NCI-H1417 (cell line): Measurements from ENCODE around the gene NFYC.

ENCODE experiments used
- DNase-seq, 3 experiments: peaks; one replicate each; lab custom pipeline; 2025; lab: John Stamatoyannopoulos, UW

NFYC gene

DNA sequence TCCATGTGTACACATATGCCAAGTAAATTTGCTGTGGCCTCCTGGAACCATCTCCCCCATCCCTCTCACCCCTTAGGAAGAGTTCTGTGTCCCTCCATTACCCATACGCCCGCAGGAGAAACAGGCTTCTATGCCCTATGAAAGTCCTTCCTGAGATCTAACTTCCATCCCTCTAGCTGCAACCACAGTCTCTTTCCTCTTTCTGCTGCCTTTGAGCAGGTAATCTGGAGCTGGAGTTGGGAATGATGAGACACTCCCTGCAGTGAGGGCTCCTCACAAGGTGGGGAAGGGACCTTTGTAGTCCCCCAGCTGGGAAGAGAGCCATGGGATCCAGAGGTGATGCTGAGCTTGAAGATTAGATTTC, 90.1 kb downstream of the NFYC start:
- no peak for DNase-seq

DNA sequence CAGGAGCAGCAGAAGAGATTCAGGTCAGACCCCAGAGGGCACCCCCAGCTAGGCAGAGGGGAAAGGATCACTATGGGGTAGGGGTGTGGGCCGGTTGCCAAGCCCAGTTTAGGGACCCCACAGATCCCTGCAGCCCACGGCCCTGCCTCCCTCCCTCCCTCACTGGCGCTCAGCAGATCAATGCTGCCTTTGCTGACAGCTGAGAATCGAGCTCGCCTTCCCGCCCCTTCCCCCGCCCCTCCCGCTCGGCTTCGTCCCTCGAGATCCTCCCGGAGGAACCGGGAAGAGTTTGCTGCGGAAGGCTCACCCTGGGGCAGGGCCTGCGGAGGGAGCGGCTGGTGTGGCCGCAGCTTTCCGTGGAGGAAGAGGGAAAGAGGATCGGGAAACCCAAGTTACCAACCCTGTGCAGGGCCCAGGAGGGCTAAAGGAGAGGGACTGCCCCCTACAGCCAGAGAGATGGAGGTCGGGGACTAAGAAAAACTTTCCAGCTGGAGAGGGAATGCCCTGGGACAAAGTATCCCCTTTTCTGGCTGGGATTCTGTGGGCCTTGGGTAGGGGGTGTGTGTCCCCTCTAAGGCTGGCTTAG, 91.0 kb downstream of the NFYC start:
- DNase-seq = peak; percentile 11 to 29 (median 29)

DNA sequence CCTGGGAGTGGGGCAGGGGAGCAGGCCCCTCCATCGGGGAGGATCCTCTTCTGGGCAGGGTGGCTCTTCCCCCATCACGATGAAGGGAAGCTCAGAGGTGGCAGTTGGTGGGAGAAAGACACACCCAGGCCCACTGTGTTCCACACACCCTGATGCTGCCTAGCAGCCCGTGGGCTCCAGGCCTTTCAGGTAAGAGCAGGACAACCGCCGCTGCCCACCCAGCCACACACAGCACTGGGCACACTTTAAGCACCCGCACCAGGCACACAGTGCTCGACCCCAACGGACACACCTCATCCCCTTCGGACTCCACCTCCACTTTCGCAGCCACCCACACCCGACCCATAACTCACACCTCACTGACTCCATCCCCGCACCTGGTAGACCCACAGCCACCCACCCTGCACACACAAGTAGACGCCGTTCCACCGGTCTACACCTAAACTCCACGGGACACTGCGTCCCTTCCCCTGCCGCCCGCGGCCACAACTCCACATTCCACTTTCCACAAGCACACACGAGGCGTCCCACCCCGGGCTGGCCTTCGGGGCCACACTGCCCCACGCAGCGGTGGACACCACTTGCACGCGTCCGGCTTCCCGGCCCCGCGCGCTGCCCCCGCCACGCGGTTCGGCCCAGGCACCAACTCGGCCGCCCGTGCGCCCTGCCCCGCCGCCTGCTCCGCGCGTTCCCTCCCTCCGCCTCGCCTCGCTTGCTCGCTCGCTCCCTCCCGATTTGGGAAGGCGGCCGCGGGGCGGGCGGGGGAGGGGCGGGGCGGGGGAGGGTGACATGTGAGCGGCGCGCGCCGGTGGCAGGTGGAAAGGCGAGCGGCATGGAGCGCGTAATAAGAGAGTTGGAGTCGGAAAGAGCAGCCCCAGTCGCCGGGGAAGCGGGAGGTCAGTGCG, 91.7 kb downstream of the NFYC start, which contains the start of gene KCNQ4:
KCNQ4 (plus strand) TSS at position 787 of the 905 bp plus-strand sequence. CDS start 307 bp downstream, outside the sequence.
- DNase-seq = peak; percentile 28 to 44 (median 36)

DNA sequence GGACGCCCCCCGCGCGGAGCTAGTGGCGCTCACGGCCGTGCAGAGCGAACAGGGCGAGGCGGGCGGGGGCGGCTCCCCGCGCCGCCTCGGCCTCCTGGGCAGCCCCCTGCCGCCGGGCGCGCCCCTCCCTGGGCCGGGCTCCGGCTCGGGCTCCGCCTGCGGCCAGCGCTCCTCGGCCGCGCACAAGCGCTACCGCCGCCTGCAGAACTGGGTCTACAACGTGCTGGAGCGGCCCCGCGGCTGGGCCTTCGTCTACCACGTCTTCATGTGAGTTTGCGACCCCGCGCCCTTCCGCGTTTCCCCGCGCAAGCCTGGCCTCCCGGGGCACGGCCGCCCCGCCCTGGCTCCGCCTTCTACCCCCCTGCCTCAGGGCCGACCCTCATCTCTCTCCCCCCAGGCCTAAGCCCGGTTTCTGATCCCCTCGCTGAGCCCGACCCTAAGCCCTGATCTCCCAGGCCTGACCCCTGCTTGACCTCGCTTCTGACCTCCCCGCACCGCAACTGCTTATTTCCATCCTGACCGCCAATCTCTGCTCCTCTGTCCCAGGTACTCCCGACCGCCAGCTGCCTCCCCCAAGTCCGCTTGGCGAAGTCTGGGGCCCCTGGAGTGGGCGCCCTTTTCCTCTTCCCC, 92.8 kb downstream of the NFYC start:
- DNase-seq = peak in 2 of 3 experiments; percentile 20 to 28

DNA sequence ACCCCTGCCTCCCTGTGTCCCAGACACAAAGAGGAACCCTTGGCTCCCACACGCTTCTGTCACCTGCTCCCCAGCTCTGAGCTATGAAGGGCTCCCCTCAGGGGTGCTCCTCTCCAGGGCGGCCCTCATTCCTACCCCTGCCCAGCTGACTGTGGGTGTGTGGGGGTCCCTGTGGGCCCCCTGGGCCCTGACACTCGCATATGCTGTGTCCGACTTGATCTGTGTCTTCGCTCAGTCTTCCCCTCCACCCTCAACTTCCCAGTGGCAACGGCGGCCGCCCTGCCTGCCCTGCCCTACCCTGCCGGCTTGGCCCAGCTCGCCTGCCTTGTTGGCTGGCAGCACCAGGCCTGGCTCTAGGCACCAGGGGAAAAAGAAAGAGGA, 93.3 kb downstream of the NFYC start:
- DNase-seq = no peak

DNA sequence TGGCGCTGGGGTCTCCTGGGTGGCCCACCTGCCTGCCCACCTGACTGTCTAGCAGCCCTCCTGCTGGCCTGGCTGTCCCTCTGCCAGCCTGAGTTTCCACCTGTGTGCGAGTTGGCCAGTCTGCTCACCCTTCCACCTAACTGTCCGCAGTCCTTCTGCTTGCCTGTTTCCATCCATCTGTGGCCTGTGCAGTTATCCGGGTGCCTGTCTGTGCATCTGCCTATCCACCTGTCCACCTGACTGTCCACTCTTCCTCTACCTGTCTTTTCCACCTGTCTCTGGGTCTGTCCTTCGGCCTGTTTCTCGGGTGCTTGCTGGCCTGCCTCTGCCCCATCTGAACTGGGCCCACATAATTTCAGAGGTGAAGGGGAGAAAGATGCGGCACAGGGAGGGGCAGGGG, 93.9 kb downstream of the NFYC start:
- no peak for DNase-seq

DNA sequence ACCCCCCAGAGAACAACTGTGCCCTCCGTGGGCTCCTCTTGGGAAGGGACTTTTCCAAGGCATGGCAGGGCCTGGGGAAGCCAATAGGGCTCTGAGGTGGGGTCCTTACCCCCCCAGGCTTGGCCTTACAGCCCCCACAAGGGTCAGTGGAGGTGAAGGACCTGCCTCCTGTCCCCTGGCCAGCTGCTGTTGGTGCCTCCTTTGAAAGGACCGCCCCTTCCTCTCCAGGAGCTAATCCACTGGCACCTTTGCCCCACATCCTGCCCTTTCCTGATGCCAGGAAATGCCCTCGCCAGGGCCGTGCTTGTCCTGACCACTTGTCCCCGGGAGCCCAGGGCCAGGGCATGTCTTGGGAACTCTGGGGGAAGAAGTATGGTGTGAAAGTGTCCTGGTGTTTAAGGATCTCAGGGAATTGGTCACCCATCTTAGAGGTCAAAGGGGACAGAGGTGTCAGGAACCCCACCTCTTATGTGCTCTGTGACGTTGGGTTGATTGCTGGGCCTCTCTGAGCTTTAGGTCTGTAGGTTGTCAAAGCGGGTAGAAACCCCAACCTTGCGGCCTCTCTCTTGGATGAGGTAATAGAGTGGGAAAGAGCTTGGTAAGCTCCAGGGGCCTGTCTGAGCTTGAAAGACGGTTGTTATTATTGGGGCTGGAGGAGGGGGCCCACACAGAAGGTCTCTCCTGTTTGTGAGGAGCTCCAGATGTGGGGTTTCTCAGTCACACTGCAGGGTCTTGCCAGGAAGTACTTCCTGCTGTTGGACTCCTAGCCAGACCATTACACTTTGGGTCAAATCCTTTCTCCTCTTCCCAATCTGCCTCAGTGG, 94.9 kb downstream of the NFYC start:
- no peak for DNase-seq

DNA sequence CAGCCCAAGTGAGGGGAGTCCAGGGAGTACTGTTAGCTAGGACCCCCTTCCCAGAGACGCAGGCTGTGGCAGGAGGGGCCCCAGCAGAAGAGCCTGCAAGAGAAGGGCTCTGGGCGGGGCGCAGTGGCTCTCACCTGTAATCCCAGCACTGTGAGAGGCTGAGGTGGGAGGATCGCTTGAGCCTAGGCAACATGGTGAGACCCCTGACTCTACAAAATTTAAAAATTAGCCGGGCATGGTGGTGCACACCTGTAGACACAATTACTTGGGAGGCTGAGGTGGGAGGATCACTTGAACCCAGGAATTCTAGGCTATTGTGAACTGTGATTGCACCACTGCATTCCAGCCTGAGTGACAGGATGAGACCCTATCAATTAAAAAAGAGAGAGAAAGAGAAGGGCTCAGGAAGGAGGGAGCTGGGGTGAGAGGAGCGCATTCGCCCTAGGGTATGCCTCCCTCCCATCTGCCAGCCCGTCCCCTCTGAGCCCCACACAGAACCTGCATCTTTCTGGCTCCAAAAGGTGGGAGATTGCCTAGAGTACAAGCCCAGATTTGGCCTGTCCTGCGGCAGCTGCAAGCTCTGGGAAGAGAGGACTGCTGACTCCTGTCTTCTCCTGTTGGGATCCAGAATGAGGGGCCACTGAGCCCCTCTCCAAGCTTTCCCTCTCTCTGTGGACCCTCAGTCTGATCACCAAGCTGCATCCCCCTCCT, 95.6 kb downstream of the NFYC start:
- no peak for DNase-seq

DNA sequence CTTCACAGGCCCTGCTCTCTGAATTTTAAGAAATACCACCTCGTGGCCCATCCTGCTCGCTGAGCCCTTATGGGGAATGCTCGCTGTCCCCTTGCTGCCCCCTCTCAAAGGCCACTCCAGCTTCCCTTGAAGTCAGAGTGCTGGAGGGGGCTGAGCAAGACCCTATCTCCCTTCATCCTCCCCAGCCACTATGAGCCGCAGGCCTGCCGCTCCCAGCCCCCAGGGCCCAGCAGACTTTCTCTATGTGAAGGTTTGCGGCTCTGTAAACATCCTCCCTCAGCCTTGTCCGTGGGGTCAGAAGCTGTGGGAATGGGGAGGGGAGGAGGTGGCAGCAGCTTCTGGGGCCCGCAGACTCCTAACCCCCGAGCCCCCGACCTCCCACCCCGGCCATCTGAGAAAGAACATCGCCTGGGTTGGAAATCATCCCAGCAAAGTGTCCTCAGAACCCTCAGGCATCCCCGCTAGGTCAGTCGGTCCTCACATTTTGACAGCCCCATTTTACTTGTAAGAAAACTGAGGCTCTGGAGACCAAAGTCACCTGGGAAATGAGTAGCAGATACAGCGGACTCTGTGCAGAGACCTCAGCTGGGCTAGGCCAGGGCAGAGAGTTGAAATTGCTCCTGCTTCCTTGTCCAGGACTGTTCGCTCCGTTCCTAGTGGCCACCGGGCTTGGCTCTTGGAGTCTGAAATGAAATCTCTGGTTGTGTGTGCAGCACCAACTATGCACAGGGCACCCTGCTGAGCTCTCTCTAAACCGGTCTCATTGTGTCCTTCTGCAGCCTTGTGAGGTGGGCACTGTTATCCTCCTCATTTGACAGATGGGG, 96.4 kb downstream of the NFYC start:
- DNase-seq = no peak

DNA sequence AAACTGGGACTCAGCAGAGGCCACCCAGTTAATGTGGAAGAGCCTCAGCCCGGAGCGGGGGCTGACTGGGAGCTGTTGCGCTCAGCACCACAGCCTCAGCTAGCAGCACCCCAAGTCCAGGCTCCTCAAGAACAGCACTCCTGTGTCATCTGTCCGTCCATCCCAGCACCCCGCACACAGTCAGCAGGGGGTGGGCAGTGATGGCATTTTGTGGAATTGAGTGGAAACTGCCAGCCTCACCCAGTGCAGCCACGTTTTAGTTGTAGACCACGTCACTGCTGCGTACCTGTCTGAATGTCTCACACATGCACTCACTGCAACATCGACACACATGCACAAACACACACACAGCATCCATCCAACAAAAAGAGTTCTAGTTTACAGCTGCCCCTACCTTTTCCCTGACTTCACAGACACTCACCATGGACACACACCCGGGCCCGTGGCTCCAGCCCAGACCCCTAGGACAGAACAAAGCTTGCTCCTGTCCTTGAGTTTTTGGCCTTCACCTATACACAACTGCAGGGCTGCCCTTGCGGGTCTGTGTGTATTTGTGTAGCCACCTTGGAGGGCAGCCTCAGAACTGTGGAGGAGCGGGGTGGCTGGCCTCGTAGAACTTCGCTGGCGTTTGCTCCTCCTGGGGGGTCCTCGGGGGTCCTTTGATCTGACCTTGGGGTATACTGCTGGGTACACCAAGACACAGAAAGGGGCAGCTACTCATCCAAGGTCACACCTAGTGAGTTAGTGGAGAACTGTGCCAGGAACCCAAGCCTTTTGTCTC, 97.2 kb downstream of the NFYC start:
- no peak for DNase-seq

DNA sequence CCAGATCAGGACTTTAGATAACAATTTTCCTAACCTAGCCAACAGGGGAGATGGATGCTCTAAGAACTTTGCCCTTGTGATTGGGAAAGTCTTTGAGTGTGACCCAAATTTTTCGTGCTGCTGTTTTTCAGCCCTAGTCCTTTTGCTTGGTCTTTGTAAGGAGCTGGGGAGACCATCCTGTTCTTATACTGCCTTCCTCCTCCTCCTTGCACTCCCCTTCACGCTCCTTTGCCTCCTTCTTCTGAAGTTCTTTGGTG, 97.8 kb downstream of the NFYC start:
- no peak for DNase-seq

DNA sequence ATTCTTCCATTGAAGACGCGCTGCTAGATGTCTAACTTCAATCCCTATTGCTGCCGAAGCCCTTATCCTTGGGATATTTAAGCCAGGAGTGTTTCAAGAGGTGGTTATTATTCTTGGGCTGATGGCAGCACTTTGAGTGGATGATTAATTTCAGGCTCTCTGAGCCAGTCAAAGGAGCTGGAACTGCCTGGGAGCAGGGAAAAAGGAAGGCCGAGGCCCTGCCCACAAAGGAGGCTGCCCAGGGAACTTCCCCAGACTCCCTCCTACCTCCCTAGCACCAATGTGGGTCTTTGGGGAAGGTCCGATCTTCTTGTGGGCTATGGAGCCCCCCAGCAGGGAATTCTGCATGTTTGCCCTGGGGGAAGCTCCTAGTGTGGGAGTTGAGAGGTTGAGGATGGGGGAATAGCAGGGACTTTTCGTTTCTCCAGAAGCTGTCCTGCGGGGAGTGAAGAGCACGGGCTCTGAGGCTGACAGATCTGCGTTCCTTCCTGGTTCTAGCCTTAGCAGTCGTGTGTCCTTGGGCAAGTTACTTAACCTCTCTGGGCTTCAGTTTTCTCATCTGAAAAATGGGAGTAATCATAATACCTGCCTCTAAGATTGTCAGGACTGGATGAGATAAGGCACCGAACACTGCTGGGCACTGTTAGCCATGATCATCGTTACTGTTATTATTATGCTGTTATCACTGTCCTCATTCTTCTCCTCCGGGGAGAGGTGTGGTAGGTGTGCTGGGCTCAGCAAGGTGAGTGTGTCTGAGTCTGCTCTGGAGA, 98.3 kb downstream of the NFYC start:
- DNase-seq = no peak

DNA sequence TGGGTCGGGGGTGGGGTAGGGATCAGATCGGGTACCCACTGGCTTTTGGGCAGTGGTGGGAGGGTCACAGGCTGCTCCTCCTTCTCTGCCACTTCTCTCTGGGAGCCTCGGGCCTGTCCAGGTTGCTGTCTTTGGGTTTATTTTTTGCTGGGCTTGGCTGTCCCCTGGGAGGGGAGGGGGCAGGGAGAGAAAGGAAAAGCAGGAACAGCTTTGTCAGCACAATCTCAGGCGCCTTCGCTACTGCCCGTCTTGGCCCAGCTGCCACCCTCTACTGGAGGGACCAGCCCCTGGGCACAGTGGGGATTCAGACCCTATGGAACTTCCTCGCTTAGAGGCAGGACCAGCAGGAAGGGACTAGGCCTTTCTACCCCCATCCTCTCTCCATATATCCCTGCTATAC, 100.5 kb downstream of the NFYC start:
- no peak for DNase-seq

DNA sequence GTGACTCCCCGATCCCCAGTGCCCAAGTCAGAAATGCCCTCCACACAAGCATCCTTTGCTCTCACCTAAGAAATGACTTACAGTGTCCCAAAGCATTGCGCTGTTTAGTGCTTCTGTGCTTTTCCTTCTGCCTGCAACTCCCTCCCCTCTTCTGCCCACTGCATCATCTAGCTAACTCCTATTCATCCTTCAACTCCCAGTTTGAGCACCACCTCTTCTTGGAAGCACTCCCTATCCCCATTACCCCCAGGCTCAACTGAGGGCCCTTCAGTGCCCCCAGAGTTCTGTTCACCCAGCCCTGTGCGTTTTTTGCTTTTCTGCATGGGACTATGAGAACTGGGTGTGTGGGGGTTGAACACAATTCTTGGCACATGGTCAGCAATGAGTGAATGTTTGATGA, 102.1 kb downstream of the NFYC start:
- no peak for DNase-seq

DNA sequence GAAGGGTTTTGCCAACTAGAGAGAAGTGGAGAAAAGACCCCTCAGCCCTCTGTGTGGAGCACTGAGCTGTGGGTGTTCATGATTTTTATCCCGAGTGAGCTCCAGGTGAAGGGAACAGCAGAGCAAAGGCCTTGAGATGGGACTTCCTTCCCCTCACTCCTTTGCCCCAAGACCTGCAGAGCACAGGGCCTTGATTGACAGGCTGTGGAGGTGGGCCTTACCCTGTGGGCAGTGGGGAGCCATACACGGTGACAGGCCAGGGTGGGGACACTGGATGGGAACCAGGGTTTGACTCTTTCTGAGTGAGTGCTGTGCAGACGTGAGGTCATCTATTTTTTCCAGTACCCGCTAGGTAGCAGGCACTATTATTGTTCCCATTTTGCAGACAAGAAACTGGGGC, 102.5 kb downstream of the NFYC start:
- no peak for DNase-seq

DNA sequence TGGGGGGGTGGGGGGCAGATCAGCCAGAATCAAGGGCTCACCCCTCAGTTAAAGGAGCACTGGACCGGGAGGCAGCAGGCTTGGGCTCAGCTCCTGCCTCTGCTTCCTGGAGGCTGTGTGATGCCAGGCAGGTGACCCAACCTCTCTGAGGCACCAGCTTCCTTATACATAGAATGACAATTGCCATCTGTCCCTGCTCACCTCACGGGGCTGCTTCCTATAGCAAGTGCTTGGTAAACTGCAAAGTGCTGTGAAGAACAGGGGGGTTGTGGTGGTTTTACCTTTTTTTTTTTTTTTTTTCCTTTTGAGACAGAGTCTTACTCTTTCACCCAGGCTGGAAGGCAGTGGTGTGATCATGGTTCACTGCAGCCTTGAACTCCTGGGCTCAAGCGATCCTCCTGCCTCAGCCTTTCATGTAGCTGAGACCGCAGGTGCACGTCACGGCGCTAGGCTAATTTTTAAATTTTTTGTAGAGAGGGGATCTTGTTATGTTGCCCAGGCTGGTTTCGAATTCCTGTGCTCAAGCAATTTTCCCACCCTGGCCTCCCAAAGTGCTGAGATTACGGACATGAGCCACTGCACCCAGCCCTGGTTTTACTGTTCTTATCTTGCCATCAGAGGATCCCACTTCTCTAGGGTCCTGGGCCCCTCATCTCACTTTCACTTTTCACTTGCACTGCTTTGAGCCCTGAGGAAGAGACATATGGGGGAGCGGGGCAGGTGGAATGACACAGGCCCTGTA, 103.6 kb downstream of the NFYC start:
- DNase-seq = no peak

DNA sequence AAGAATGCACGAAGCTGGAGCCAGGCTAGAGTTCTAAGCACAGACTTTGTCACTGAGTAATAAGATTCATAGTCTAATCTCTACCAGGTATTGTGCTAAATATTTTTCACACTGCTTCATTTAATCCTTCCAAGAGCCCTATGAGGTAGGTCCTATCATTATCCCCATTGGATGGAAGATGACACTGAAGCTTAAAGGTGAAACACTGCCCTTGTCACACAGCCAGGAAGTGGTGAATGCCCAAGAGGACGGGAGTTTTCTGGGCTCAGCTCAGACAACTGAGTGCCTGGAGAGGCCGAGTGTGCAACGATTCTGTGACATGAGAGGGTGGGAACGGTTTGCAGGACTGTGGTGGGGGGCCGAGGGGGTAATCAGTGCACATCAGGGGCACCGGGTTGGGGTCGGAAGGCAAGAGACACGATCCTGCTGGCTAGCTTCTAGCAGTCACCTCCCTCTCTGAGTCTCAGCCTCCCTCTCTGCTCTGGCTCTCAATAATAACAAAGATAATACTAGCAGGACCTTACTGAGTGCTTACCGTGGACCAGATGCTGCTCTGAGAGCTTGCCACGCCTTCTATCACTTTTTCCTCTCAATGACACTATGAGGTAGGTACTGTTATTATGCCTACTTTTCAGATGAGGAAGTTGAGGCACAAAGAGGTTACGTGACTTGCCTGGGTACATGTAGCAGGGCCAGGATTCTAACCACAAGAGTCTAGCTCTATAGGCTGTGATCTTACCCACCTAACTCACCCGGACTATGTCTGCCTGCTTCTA, 104.5 kb downstream of the NFYC start:
- DNase-seq = no peak
